Measurements from ENCODE around the gene TP53RK. TPM values are rescaled to one million over a fixed set of nuclear protein-coding genes. Genes with fewer than 3 reads are reported as not detected.

TP53RK gene
- total and polyA plus RNA-seq, 2 of the 13 experiments (the other 11 are each of a cell fraction or from before 2014, with no cell fraction given) = 12.9 to 25.5 TPM

DNA sequence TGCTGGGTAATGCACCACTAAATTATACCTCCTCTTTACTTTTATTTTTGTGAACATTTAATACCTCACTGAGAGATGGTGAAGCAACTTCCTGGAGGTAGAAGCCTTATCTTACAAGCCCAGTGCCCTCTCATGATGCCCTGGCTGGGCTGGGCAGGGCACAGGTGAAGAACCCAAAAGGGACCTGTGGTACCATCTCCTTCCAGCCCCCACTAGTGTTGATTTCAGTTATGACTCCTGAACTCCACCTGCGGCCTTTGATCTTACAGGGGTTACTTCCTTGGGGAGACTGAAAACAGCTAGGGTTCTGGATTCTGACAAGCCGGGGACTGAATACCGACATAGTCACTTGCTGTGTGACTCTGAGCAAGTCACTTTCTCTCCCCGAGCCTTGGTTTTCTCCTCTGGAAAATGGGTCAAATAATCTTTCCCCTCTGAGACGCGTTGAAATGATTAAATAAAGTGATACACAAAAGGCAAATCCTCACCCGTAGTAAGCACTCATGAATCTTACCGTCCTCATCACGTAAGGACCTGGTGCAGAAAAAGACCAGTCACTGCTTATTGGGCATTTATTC, 39.2 kb downstream of the TP53RK start (continued):
- TF ChIP-seq, protein P1, sequence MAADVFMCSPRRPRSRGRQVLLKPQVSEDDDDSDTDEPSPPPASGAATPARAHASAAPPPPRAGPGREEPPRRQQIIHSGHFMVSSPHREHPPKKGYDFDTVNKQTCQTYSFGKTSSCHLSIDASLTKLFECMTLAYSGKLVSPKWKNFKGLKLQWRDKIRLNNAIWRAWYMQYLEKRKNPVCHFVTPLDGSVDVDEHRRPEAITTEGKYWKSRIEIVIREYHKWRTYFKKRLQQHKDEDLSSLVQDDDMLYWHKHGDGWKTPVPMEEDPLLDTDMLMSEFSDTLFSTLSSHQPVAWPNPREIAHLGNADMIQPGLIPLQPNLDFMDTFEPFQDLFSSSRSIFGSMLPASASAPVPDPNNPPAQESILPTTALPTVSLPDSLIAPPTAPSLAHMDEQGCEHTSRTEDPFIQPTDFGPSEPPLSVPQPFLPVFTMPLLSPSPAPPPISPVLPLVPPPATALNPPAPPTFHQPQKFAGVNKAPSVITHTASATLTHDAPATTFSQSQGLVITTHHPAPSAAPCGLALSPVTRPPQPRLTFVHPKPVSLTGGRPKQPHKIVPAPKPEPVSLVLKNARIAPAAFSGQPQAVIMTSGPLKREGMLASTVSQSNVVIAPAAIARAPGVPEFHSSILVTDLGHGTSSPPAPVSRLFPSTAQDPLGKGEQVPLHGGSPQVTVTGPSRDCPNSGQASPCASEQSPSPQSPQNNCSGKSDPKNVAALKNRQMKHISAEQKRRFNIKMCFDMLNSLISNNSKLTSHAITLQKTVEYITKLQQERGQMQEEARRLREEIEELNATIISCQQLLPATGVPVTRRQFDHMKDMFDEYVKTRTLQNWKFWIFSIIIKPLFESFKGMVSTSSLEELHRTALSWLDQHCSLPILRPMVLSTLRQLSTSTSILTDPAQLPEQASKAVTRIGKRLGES (CRISPR knock-in tag; IDR thresholded peaks at IDR 0.05; ENCODE audit: borderline replicate concordance) = no peak
- no peak for TF ChIP-seq ZNF737 (CRISPR knock-in tag; IDR thresholded peaks at IDR 0.05; ENCODE audit: borderline replicate concordance)
- TF ChIP-seq, protein P2, sequence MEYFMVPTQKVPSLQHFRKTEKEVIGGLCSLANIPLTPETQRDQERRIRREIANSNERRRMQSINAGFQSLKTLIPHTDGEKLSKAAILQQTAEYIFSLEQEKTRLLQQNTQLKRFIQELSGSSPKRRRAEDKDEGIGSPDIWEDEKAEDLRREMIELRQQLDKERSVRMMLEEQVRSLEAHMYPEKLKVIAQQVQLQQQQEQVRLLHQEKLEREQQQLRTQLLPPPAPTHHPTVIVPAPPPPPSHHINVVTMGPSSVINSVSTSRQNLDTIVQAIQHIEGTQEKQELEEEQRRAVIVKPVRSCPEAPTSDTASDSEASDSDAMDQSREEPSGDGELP (IDR thresholded peaks at IDR 0.05; ENCODE audit: borderline replicate concordance, low read depth) = no peak
- no peak for TF ChIP-seq SYNCRIP (IDR thresholded peaks at IDR 0.05; ENCODE audit: insufficient read depth, low read depth, low read length)
- TF ChIP-seq NBN (conservative IDR thresholded peaks at IDR 0.05) = no peak

DNA sequence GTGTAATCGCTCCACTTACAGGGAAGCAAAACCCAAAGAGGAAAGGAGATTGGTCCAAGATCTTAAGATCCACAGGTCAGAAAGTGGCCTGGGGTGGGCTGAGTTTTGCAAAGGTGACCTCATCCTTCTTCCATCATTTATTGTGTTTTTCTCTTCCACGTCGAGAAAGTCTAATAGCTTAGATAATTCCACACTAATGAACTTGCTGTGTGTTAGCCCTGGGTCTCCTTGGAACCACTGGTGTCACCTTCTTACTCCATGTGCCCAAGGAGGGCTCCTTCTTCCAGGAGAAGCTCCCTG, 39.6 kb downstream of the TP53RK start:
- ChIA-PET CTCF (ENCODE audit: low intra/inter-chr PET ratio, low total read pairs) (interaction anchor here (1.4 to 3.9 kb wide), 2 partner anchors 31 to 87 kb away, joined by 3 to 20 read pairs; no protein-coding TSS in a partner anchor), POLR2A (interaction anchor here (1.2 to 7.6 kb wide), 14 partner anchors 11 to 125 kb away, joined by 3 to 72 read pairs (median 15); partner anchors contain the start of gene TP53RK)
- ATAC-seq = no peak
- no peaks in the 10 kb centered on the region for H4K20me1 ChIP-seq (ENCODE audit: insufficient read depth, low read length)
- peak overlapping the region; percentile 64 to 83 (median 66); a peak in 5 of 6 replicates for H3K4me3 ChIP-seq (replicated peaks in 1 of 3; ENCODE audit: insufficient read depth in 1 of 3, low read depth in 2 of 3, low read length in 3 of 3)
- peaks cover 33% of the 10 kb centered on the region for H3K79me2 ChIP-seq (ENCODE audit: insufficient read depth, low read length)
- H3K27ac ChIP-seq (ENCODE audit: extremely low read length, insufficient read depth, low read length) = peak overlapping the region; percentile 72
- in situ Hi-C loops (cut with HindIII; ENCODE audit: extremely low pct_ligation_motif_present, low pct_unique_long_range_greater_than_20kb) (loop anchor here (5.0 kb wide), 1 partner anchor 33 kb away; no protein-coding TSS in a partner anchor), intact Hi-C loops (cut with micrococcal nuclease; ENCODE audit: unreplicated experiment) (no loop called here)
- 62% methylated on average over 3 of the region's 3 CpGs for WGBS (ENCODE audit: low lambda C conversion rate)
- H3K9me3 ChIP-seq (ENCODE audit: low read length) = no peaks in the 10 kb centered on the region
- peaks cover 86% of the 10 kb centered on the region for H3K4me1 ChIP-seq (ENCODE audit: insufficient read depth, low read length)
- H2AFZ ChIP-seq (ENCODE audit: low read length) = no peak overlapping the region
- BruUV-seq (replicated peaks) = no TSS peak
- DNase-seq (ENCODE audit: low spot score) = no peak
- peak overlapping the region; percentile 84 for H3K4me2 ChIP-seq (ENCODE audit: low read depth, low read length)
- H3K36me3 ChIP-seq (replicated peaks in 1 of 2; ENCODE audit: control insufficient read depth in 1 of 2, insufficient read depth in 2 of 2, low read length in 2 of 2) = peaks cover 0 to 1% of the 10 kb centered on the region in 2 experiments; a peak in 2 of 5 replicates
- peak overlapping the region; percentile 27 for H3K9ac ChIP-seq (ENCODE audit: insufficient read depth, low read depth, low read length)
- no peaks in the 10 kb centered on the region for H3K27me3 ChIP-seq (ENCODE audit: control insufficient read depth in 1 of 2, insufficient read depth in 2 of 2, low read length in 2 of 2)
- FAIRE-seq = no peak
- TF ChIP-seq ZBTB8A (CRISPR knock-in tag; IDR thresholded peaks at IDR 0.05; ENCODE audit: borderline replicate concordance, low read depth) (no peak), ATF7 (IDR thresholded peaks at IDR 0.05) (peak; percentile 65), ATF7 (CRISPR knock-in tag; IDR thresholded peaks at IDR 0.05) (no peak), GLI4 (CRISPR knock-in tag; IDR thresholded peaks at IDR 0.05; ENCODE audit: borderline replicate concordance) (no peak), ZNF274 (CRISPR knock-in tag; IDR thresholded peaks at IDR 0.05) (peak; percentile 58; the same call in 1 of the 2 replicates), CEBPG (CRISPR knock-in tag; IDR thresholded peaks at IDR 0.05) (0 out of 2 replicates have a peak, but pooled peaks have one; percentile 17), ZNF350 (CRISPR knock-in tag; IDR thresholded peaks at IDR 0.05; ENCODE audit: borderline replicate concordance, low read depth) (0 out of 2 replicates have a peak, but pooled peaks have one; percentile 10)
- TF ChIP-seq, protein P3, sequence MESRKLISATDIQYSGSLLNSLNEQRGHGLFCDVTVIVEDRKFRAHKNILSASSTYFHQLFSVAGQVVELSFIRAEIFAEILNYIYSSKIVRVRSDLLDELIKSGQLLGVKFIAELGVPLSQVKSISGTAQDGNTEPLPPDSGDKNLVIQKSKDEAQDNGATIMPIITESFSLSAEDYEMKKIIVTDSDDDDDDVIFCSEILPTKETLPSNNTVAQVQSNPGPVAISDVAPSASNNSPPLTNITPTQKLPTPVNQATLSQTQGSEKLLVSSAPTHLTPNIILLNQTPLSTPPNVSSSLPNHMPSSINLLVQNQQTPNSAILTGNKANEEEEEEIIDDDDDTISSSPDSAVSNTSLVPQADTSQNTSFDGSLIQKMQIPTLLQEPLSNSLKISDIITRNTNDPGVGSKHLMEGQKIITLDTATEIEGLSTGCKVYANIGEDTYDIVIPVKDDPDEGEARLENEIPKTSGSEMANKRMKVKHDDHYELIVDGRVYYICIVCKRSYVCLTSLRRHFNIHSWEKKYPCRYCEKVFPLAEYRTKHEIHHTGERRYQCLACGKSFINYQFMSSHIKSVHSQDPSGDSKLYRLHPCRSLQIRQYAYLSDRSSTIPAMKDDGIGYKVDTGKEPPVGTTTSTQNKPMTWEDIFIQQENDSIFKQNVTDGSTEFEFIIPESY (CRISPR knock-in tag; IDR thresholded peaks at IDR 0.05) = peak; percentile 35; the same call in 1 of the 2 replicates
- TF ChIP-seq, protein P4, sequence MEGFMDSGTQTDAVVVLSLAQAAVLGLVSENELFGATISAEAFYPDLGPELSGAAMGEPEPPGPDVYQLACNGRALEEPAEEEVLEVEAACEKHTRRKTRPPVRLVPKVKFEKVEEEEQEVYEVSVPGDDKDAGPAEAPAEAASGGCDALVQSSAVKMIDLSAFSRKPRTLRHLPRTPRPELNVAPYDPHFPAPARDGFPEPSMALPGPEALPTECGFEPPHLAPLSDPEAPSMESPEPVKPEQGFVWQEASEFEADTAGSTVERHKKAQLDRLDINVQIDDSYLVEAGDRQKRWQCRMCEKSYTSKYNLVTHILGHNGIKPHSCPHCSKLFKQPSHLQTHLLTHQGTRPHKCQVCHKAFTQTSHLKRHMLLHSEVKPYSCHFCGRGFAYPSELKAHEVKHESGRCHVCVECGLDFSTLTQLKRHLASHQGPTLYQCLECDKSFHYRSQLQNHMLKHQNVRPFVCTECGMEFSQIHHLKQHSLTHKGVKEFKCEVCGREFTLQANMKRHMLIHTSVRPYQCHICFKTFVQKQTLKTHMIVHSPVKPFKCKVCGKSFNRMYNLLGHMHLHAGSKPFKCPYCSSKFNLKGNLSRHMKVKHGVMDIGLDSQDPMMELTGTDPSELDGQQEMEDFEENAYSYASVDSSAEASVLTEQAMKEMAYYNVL (CRISPR knock-in tag; IDR thresholded peaks at IDR 0.05; ENCODE audit: borderline replicate concordance) = 0 out of 2 replicates have a peak, but pooled peaks have one; percentile 24

Measured in HepG2 (cell line).